T47D (cell line): ENCODE measurements around the gene CD1E.
"Not testable (repeated sequence)": the region's sequence is repeated elsewhere in the genome, so short reads cannot be mapped to it uniquely, and the experiment has no call there.

Source experiments
- DNase-seq, 2 experiments: peaks; one replicate each; pipeline versions ENCODE4 v3.0.0 to v3.0.0-alpha.2; 2011 to 2012; ENCODE audit warnings: low read depth in 1 of 2, low spot score in 1 of 2
- JUND ChIP-seq: IDR thresholded peaks from 2 replicates; pipeline ENCODE4 v1.6.1; 2012; ENCODE audit warnings: low read depth
- in situ Hi-C: cut with HindIII; loops from 2 replicates; pipeline ENCODE4 v1.10.0; 2016; ENCODE audit warnings: low sequenced_read_pairs, low pct_unique_long_range_greater_than_20kb

CD1E gene

DNA sequence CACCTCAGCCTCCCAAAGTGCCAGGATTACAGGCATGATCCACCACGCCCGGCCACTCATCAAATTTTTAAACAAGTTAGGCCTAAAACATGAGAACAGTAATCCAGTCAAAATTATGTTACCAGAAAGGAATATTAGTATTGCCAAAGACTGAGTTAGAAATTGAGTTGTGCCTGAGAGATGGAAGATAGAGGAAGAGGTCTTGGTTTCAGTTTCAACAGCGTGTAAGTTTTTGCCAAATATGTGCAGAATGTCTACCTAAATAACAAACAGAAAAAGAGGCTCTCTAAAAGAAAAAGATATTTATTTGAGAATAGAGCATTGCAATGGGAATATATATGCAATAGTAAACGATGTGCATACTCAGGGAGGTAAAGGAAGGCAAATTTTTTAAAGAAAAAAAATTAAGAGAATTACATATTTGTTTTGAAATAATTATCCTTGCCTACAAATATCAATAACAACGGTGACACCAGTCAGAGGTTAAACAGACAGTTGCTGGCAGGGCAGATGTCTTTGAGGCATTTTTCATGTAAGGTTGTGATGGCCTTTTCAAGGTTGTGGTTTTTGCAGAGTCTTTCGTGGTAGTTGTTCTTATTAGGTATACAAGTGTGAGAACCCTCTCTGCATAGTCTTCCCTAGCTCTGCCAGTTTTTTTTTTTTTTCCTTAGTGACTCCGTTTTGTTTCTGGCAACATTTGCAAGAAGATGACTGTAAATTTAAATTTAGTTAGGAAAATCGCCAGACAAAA lies 20.1 kb upstream of the CD1E start:
- no peak for TF ChIP-seq JUND
- no peak for DNase-seq
- in situ Hi-C loops: no loop called here

DNA sequence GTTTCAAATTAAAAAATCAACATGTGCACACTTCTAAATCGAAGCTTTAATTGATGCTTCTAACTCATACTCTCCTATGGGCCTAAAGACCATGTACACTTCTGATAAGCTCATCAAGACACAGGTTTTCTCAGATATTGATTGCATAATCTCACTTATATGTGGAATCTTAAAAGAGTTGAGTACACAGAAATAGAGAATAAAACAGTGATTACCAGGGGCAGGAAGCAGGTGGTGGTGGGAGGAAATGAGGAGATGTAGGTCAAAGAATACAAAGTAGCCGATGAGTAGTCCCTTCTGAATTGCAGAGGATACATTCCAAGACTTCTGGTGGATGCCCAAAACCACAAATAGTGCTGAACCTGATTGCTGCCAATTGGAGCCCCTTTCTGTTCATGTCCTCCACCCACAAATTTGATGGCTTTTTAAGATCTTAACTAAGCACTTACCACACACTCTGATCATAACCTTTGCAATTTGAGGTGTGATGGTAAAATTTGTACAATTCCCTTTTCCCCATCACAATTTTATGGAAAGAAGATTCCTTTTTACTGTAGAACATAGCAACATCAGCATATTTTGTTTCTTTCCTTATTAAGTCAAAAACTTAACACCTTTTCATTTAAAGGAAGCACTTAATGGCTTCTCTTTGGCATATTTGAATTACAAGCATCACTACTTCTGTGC lies 19.0 kb upstream of the CD1E start:
- TF ChIP-seq JUND: no peak
- in situ Hi-C loops: no loop called here

GRCh38 chr1:158335213-158335532 lies 18.5 kb upstream of the CD1E start:
- in situ Hi-C loops: no loop called here
- DNase-seq: no peak
- TF ChIP-seq JUND: no peak

More for the DNA sequence above, 19.0 kb upstream of the CD1E start:
- DNase-seq: no peak

DNA sequence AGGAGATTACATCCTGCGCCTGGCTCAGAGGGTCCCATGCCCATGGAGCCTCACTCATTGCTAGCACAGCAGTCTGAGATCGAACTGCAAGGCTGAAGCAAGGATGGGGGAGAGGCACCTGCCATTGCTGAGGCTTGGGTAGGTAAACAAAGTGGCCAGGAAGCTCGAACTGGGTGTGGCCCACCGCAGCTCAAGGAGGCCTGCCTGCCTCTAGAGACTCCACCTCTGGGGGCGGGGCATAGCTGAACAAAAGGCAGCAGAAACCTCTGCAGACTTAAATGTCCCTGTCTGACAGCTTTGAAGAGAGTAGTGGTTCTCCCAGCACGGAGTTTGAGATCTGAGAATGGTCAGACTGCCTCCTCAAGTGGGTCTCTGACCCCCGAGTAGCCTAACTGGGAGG lies 17.3 kb upstream of the CD1E start:
- in situ Hi-C loops: not testable (repeated sequence)
- DNase-seq: peak in 1 of 2 experiments; percentile 8

DNA sequence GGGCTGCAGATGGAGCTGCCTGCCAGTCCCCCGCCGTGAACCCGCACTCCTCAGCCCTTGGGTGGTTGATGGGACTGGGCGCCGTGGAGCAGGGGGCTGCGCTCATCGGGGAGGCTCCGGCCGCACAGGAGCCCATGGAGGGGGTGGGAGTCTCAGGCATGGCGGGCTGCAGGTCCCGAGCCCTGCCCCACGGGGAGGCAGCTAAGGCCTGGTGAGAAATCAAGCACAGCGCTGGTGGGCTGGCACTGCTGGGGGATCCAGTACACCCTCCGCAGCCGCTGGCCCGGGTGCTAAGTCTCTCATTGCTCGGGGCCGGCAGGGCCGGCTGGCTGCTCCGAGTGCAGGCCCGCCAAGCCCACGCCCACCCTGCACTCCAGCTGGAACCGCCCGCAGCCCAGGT lies 4.7 kb upstream of the CD1E start:
- in situ Hi-C loops, DNase-seq: not testable (repeated sequence)

DNA sequence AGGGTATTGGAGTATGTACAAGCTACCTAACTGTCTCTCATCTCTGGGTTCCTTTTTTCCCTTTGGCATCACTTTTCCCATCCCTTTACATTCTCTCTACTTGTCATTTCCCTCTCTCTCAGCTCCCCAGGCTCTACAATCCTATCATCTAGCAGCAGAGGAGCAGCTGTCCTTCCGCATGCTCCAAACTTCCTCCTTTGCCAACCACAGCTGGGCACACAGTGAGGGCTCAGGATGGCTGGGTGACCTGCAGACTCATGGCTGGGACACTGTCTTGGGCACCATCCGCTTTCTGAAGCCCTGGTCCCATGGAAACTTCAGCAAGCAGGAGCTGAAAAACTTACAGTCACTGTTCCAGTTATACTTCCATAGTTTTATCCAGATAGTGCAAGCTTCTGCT lies 561 bp downstream of the CD1E start:
- in situ Hi-C loops: no loop called here
- TF ChIP-seq JUND: no peak
- no peak for DNase-seq

DNA sequence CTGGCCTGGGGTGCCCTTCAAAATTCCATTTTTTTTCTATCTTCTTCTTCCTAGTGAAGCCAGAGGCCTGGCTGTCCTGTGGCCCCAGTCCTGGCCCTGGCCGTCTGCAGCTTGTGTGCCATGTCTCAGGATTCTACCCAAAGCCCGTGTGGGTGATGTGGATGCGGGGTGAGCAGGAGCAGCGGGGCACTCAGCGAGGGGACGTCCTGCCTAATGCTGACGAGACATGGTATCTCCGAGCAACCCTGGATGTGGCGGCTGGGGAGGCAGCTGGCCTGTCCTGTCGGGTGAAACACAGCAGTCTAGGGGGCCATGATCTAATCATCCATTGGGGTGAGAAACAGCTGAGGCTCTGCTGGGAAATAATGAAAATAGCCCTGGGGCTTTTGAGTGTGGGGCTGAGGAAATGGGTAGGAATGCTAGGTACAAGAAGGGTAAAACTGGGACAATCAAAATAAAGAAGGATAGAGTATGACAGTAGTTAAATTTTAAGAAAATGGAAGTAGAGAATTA lies 2.1 kb downstream of the CD1E start:
- no peak for TF ChIP-seq JUND
- DNase-seq: no peak
- in situ Hi-C loops: no loop called here

GRCh38 chr1:158356616-158357015 lies 2.9 kb downstream of the CD1E start:
- no peak for DNase-seq
- TF ChIP-seq JUND: no peak
- in situ Hi-C loops: no loop called here

DNA sequence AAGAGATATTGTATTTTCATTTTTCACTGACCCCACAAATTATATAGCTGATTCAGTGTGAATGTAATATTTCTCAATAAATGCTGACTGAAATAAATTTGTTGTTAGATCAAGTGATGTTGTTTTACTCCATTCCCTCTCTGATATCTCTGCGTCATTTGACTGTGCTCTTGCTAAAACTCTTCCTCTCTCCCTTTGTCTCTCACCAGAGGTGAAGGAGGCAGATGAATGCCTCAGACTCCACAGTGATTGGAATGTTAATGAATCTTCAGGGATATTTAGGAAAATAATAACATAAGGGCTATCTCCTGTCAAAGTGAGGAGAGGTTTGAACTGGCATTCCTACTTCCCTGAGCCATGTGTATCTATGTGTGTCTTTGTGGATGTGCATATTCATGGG lies 3.7 kb downstream of the CD1E start:
- in situ Hi-C loops: no loop called here
- DNase-seq: no peak
- TF ChIP-seq JUND: no peak

DNA sequence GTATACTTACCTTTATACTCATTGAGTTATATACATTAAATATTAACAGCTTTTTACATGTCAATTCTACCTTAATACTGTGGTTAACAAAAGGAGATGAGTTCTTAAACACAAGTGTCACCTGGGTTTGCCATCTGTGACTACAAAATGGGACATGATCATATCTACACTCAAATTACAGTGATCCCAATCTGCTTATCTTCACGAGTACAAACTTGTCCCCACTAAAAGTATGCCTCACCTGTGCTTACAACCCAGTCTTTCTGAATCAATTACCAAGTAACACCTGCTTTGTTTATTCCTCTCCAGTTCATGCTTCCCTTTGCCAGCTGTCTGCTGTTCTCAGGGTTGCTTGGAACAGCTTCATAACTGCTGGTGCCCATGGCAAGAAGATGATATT lies 8.8 kb downstream of the CD1E start:
- no peak for TF ChIP-seq JUND
- no peak for DNase-seq
- in situ Hi-C loops: no loop called here

GRCh38 chr1:158362941-158363340 lies 9.2 kb downstream of the CD1E start:
- no peak for DNase-seq
- in situ Hi-C loops: no loop called here
- no peak for TF ChIP-seq JUND

GRCh38 chr1:158366783-158367182 lies 13.1 kb downstream of the CD1E start:
- in situ Hi-C loops: no loop called here
- no peak for DNase-seq
- no peak for TF ChIP-seq JUND

DNA sequence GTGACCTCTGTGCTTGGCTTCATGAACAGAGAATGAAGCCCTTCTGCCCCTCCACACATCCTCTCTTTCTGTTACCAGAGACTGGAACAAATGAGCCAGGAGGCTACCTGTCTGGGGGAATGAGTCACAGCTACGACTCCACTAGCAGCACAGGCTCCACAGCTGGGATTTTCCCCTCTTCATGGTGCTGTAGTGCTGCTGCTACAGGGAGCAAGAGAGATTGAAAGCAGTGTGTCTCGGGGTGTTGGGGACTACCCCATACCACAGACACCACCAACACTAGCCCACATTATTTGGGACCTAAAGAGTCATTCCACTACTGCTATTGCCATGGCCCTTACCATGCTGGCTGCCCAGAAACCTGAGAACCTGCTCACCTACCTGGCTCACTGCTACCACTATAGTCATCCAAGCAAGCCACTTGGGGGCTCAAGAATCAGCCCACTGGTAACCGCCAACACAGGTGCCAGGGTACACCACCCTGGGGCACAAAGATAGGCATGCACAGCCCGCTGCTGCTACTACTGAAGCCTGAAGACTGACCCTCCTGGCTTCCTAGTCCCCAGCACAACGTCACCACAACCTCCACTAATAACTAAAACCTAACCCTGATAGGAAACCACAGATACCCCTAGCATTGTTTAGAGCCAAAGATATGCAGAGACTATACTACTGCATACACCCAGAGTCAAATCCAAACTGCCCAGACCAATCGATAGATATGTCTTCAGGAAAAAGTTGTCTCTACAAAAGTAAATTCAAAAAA lies 17.7 kb downstream of the CD1E start:
- DNase-seq: no peak
- in situ Hi-C loops: no loop called here

DNA sequence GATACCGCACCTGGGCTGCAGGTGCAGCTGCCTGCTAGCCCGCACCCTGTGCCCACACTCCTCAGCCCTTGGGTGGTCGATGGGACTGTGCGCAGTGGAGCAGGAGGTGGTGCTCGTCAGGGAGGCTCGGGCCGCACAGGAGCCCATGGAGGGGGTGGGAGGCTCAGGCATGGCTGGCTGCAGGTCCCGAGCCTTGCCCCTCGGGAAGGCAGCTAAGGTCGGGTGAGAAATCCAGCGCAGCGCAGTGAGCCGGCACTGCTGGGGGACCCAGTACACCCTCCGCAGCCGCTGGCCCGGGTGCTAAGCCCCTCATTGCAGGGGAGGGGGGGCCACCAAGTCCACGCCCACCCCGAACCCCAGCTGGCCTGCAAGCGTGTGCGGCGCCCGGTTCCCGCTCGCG lies 20.4 kb downstream of the CD1E start:
- in situ Hi-C loops, DNase-seq: not testable (repeated sequence)

More for the DNA sequence above, 17.7 kb downstream of the CD1E start:
- TF ChIP-seq JUND: no peak
